AG08396 (cell line): Measurements from ENCODE around the gene SLC26A3.
A peak's percentile ranks its signal among the peaks of the same experiment; 100 is the strongest.

ENCODE experiments used
- DNase-seq: peaks from one replicate; pipeline ENCODE4 v3.0.0; 2012; ENCODE audit warnings: low spot score, mixed read lengths

Gene SLC26A3

GRCh38 chr7:107815254-107815882 lies 12.3 kb upstream of the SLC26A3 start:
- no peak for DNase-seq

- no peak for DNase-seq
Measured at GRCh38 chr7:107813524-107813923, 10.5 kb upstream of the SLC26A3 start.

GRCh38 chr7:107811934-107812333 lies 8.9 kb upstream of the SLC26A3 start:
- no peak for DNase-seq

GRCh38 chr7:107810626-107811025 lies 7.6 kb upstream of the SLC26A3 start:
- no peak for DNase-seq

GRCh38 chr7:107809179-107809578 lies 6.2 kb upstream of the SLC26A3 start:
- DNase-seq: no peak

GRCh38 chr7:107799647-107800264 lies 3.3 kb downstream of the SLC26A3 start:
- no peak for DNase-seq

- no peak for DNase-seq
Measured at GRCh38 chr7:107792364-107792763, 10.7 kb downstream of the SLC26A3 start.

GRCh38 chr7:107789647-107790046 lies 13.4 kb downstream of the SLC26A3 start:
- no peak for DNase-seq

- no peak for DNase-seq
Measured at GRCh38 chr7:107788662-107789061, 14.4 kb downstream of the SLC26A3 start.

- no peak for DNase-seq
Measured at GRCh38 chr7:107788216-107788615, 14.8 kb downstream of the SLC26A3 start.

GRCh38 chr7:107785926-107786325 lies 17.1 kb downstream of the SLC26A3 start:
- DNase-seq: no peak

GRCh38 chr7:107785170-107785569 lies 17.9 kb downstream of the SLC26A3 start:
- DNase-seq: no peak

GRCh38 chr7:107783648-107784047 lies 19.4 kb downstream of the SLC26A3 start:
- DNase-seq: no peak

GRCh38 chr7:107782374-107782773 lies 20.6 kb downstream of the SLC26A3 start:
- DNase-seq: no peak

- DNase-seq: no peak
Measured at GRCh38 chr7:107779647-107780099, 23.4 kb downstream of the SLC26A3 start.

- no peak for DNase-seq
Measured at GRCh38 chr7:107778283-107778682, 24.7 kb downstream of the SLC26A3 start.

GRCh38 chr7:107777702-107778101 lies 25.3 kb downstream of the SLC26A3 start:
- DNase-seq: no peak

GRCh38 chr7:107773027-107773426 lies 30.0 kb downstream of the SLC26A3 start:
- no peak for DNase-seq

GRCh38 chr7:107768263-107768662 lies 34.8 kb downstream of the SLC26A3 start:
- no peak for DNase-seq

- no peak for DNase-seq
Measured at GRCh38 chr7:107767391-107767790, 35.6 kb downstream of the SLC26A3 start.

GRCh38 chr7:107758667-107759066 lies 44.4 kb downstream of the SLC26A3 start:
- DNase-seq: no peak

GRCh38 chr7:107754642-107755041 lies 48.4 kb downstream of the SLC26A3 start:
- DNase-seq: no peak

- no peak for DNase-seq
Measured at GRCh38 chr7:107751113-107751512, 51.9 kb downstream of the SLC26A3 start.

- peak; percentile 16 for DNase-seq
Measured at GRCh38 chr7:107746006-107746405, 57.0 kb downstream of the SLC26A3 start.
